NCI-H510A treated with DMSO at 0.1 percent for 48 hours (cell line): Measurements from ENCODE around the gene OR2T11.
"Not testable (repeated sequence)": the region's sequence is repeated elsewhere in the genome, so short reads cannot be mapped to it uniquely, and the experiment has no call there.

Source experiments
- DNase-seq: peaks from one replicate; lab custom pipeline; 2025; lab: John Stamatoyannopoulos, UW

Gene OR2T11

GRCh38 chr1:248618878-248619277 is 16.0 kb downstream of the OR2T11 start:
- DNase-seq: no peak

- no peak for DNase-seq
Measured at GRCh38 chr1:248618119-248618518, 16.8 kb downstream of the OR2T11 start.

GRCh38 chr1:248613742-248614141 is 21.1 kb downstream of the OR2T11 start:
- DNase-seq: no peak

- DNase-seq: no peak
Measured at GRCh38 chr1:248611883-248612414, 22.9 kb downstream of the OR2T11 start.

- DNase-seq: no peak
Measured at GRCh38 chr1:248610301-248610700, 24.6 kb downstream of the OR2T11 start.

DNA sequence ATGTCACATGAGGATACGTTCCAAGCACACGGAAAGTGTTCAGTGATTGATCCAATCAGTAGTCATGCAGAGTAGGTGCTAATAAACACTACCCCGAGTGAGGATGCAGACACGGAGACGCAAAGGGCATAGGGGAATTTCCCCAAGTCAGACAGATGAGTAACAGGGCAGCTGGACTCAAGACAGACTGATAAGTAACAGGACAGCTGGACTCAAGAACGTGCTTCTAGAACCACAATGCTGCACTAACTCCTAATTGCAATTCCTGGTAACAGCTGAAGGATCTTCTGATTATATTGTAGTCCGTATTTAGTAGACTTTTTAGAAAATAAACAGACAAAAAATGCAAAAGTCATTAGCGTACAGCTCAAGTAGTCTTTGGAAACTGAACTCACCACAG is 35.5 kb downstream of the OR2T11 start:
- no peak for DNase-seq

DNA sequence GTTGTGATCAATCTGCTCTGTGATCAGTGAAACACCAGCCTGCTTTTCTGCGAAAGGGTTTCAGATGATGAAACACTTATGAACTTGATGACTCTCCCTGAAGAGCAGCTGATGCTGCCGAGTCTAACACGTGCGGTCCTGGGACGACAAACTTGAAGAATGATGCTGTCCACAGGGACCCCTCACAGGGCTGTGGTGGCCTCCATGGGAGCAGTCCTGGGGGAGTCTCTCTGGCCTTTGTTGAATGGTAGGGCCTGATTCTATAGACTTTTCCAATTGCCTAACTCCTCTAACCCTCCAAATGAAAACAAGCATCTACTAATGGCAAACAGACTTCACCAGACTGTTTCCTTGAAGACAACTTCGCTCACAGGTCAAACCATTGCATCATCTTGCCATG is 37.3 kb downstream of the OR2T11 start, which contains the start of gene OR2T10:
Gene OR2T10 (minus strand): TSS at position 112 of the 400 bp plus-strand sequence. CDS start 3,932 bp downstream, outside the sequence.
- no peak for DNase-seq

DNA sequence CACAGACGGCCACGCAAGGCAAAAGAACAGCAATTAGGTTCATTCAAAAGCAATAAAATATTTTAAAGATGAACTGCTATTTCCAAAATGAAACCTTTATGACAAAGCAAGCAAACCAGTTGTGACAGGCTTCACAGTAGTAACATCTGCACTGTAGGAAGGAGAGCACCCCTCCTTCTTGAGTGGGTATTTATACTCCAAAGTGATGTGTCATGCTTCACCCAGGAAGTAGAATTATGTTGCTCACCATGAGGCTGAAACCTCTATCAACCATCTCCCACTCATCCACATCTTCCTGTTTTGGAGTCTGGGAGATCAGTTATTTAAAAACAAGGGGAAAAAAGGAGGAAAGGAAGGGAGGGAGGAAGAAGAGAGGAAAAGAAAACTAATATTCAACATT is 38.3 kb downstream of the OR2T11 start:
- DNase-seq: no peak

GRCh38 chr1:248593226-248593625 is 41.7 kb downstream of the OR2T11 start:
- DNase-seq: no peak

DNA sequence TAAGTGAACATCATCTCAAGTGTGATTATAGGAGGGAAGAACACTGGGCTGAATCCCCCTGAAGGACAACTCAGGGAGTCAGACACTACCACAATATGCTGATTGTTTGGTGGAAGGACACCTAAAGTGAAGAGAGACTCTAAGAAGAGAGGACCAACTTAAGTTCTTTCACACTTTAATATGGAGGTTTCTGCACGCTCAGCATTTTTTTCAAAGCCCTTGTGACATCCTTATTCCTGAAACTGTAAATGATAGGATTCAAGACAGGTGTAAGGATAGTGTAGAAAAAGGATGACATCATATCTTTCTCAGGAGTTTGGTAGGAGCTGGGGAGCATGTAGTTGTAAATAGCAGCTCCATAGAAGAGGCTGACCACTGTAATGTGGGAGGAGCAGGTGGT is 42.2 kb downstream of the OR2T11 start:
- DNase-seq: no peak

DNA sequence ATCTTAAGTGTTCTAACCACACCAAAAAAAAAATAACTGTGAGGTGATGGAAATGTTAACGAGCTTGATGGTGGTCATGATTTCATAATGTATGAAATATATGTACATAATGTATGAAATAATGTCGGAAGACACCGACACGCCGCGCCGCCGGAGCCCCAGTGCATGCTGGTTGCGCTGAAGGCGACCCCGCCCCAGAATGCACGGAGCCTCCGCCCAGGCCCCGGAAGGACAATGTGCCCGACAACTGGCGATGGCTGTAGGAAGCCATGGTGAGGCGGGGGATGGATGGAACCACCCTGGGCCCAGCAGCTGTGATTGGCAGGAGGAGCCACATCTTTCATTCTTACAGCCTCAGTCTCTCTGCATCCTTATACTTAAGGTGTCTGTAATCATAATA is 44.8 kb downstream of the OR2T11 start:
- no peak for DNase-seq

GRCh38 chr1:248589334-248589733 is 45.6 kb downstream of the OR2T11 start:
- no peak for DNase-seq

DNA sequence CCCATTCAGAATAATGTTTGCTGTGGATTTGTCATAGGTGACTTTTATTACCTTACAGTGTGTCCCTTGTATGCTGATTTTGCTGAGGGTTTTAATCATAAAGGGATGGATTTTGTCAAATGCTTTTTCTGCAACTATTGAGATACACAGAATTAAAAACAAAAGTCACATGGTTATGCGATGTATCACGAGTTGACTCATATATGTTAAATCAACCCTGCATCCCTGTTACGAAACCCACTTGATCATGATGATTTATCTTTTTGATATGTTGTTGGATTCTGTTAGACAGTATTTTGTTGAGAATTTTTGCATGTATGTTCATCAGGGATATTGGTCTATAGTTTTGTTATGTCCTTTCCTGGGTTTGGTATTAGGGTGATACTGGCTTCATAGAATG is 49.6 kb downstream of the OR2T11 start:
- no peak for DNase-seq

- no peak for DNase-seq
Measured at GRCh38 chr1:248576260-248576980, 58.5 kb downstream of the OR2T11 start.

- DNase-seq: not testable (repeated sequence)
Measured at GRCh38 chr1:248574657-248575056, 60.2 kb downstream of the OR2T11 start, which contains the start of gene OR2T34. TSS of gene OR2T34 (minus strand) at chr1:248574757. CDS start at chr1:248574757, 0 bp downstream.

DNA sequence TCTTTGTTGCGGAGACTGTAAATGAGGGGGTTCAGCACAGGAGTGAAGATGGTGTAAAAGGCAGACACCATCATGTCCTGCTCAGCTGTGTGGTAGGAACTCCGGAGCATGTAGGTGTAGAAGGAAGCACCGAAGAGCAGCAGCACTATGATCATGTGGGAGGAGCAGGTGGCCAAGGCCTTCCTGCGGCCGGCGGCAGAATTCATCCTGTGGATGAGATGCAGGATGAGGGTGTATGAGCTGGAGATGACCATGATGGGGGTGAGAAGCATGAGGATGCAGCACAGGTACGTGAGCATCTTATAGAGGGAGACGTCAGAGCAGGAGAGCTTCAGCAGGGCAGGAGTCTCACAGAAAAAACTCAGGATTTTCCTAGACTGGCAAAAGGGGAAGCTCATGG is 61.0 kb downstream of the OR2T11 start:
- not testable (repeated sequence) for DNase-seq
